OCI-LY3 (cell line): ENCODE data around the gene ITPR1.

Source experiments
- CTCF ChIP-seq: fragments of 200-600, 300-600 bp; sonication (generic); IDR thresholded peaks from 2 replicates; pipeline ENCODE4 v1.5.1; 2014; ENCODE audit warnings: antibody characterized with exemption, low read length, low read depth
- EZH2phosphoT487 ChIP-seq: fragments of 200-600 bp; shearing (Covaris generic); IDR thresholded peaks from 2 replicates; pipeline ENCODE4 v1.6.1; 2018; ENCODE audit warnings: antibody characterized with exemption, mixed run types, low read depth

DNA sequence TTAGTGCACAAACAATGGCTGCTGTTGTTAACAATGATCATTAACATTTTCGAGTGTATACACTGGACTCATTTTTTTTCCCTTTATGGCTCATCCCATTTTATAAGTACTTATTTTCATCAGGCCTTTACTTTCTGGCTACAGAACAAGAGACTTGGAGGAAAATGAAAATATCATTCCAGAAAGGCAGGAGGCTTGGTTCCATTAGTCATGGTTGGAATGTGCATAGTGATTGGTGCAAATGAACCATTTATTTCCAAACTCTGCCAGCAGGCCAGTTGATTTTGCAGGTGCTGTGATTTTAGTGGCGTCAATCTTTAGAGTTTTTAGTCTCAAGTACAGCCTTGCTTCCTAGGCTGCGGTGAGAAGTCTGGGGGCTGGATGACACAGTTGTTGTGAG lies 151.8 kb downstream of the ITPR1 start:
- TF ChIP-seq CTCF (no peak), EZH2phosphoT487 (no peak)
